HG03103 (cell line): ENCODE data around the gene AAMP.

Experiments
- ATAC-seq: cut with Tn5 transposase; IDR thresholded peaks from one replicate; pipeline ENCODE4 v1.9.1; 2021; ENCODE audit warnings: low read depth; ENCODE audit not compliant: unreplicated experiment

AAMP gene

DNA sequence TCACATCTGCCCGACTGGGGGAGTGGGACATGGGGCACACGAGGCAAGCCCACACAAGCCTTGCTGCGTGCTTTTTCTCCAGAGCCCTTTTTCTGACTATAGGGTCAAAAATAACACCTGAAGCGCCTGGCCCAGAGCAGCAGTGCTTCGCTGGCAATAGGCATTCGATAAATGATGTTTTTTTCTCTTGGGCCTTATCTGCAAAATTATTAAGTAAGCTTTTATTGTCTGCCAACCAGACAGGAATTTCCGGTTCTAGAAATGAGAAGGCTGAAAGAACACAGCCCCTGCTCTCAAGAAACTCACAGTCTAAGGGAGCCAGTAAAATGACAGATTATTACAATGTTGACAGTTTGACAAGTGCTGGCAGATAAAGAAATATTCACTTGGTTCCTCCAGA lies 25.1 kb upstream of the AAMP start:
- no peak for ATAC-seq

DNA sequence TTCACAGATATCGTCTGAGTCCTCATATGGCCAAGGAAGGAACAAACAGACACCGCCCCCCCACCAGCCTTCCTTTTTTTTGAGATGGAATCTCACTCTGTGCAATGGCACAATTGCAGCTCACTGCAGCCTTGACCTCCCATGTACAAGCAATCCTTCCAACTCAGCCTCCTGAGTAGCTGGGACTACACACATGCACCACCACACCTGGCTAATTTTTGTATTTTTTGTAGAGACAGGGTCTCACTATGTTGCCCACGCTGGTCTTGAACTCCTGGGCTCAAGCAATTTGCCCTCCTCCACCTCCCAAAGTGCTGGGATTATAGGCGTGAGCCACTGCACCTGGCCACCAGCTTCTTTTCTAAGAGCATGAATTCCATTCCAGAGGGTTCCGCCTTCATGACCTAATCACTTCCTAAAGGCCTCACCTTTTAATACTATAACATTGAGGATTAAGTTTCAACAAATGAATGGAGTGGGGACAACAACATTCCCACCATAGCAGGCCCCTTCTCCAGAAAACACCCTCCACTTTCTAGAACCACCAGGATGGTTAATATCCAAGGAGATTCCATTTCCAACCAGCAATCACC lies 24.6 kb upstream of the AAMP start:
- no peak for ATAC-seq

DNA sequence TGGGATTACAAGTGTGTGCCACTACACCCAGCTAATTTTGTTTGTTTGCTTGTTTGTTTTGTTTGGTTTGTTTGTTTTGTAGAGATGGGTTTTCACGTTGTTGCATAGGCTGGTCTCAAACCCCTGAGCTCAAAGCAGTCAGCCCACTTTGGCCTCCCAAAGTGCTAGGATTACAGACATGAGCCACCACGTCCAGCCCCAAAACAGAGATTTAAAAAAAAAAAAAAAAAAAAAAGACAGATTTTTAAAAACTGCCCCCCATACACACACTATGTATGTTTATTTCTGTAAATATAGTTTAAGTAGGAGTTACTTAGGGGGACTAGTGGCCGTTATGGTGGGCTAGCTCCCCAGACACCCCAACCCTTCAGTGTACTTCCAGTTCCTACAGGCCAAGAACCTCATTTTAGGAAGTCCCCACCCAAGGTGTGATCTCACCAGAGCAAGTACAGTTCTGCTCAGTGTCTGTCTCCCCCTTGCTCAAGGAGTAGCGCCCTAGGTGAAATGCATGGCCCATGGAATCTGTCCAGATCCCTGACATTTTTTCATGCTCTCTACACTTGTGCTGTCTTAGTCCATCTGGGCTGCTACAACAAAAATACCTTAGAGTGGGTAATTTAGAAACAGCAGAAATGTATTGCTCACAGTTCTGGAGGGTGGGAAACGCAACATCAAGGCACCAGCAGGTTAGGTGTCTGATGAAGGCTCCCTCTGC lies 23.9 kb upstream of the AAMP start:
- no peak for ATAC-seq

DNA sequence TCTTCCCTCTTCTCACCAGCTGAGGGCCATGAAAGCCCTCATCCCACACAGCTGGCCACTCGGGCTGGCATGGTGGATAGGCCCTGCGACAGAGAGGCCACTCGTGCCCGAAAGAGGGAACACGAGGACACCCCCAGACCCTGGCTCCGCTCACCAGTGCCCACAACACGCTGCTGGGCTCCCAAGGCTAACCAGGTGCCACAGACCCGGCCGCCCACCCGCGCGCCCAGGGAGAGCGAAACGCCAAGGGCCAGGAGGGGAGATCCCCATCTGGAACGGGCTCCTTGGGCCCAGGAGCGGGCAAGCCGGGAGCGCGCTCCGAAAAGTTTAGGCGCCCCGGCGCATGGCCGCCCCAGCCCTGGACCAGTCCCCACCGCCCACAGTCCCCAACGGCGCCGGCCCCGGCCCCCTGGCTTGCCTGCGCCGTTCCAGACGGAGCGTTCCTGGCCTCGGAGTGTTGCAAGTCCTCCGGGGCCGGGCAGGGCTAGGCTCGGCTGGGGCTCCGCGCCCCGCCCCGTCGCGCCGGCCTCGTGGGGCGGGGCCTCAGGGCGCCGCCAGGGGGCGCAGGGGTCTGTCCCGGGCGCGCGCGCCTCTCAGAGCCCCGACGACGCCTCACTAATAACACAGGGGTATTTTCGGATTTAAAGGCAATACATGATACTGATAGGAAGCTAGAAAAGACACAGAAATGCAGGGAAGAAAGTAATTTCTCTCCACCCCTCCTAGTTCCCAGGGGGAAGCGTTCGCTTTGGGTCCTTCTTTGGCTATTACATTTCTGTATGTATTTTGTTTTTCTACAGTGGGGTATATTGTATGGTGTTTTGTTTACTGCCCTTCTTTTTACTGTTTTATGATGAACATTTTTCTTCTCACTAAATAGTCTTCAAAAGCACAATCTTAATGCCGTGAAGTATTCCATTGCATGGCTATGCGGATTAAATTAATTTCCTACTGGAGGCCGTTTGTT lies 22.4 kb upstream of the AAMP start, which contains the start of gene TMBIM1:
TSS of gene TMBIM1 (minus strand) at position 456 of the 967 bp plus-strand sequence. CDS start 10,362 bp downstream, outside the sequence.
- ATAC-seq = peak; percentile 74

DNA sequence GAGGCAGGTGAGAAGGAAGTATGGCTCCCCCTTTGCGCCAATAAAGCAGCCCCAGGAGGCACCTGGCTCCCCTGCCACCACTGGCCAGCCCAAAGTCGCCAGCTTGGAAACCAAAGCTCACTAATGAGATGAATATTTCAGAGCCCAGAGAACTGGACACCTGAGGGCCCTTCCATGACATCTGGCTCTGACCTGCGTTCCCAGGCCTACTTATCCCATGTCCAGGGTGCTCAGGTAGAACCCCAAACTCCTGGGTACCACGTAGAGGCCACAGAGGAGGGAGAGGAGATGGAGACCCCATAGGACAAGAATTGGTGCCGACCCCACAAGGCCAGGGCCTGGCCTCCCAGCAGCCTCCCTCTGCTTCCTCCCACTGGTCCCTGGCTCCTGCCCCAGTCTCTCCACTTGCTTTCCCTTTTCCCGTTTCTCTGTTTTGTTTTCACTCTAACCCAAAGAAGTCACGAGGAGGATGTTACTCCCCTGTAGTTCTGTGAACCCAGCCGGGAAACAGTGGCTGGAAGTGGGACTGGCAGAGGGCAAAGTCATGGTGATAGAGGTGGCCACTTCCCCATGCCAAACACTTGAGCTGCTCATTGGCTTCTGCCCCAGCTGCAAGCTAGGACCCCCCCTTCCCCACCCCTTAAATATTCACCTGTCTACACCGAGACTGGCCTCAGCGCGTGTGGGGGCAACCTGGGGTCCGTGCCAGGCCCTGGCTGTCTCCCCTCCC lies 21.5 kb upstream of the AAMP start:
- no peak for ATAC-seq

DNA sequence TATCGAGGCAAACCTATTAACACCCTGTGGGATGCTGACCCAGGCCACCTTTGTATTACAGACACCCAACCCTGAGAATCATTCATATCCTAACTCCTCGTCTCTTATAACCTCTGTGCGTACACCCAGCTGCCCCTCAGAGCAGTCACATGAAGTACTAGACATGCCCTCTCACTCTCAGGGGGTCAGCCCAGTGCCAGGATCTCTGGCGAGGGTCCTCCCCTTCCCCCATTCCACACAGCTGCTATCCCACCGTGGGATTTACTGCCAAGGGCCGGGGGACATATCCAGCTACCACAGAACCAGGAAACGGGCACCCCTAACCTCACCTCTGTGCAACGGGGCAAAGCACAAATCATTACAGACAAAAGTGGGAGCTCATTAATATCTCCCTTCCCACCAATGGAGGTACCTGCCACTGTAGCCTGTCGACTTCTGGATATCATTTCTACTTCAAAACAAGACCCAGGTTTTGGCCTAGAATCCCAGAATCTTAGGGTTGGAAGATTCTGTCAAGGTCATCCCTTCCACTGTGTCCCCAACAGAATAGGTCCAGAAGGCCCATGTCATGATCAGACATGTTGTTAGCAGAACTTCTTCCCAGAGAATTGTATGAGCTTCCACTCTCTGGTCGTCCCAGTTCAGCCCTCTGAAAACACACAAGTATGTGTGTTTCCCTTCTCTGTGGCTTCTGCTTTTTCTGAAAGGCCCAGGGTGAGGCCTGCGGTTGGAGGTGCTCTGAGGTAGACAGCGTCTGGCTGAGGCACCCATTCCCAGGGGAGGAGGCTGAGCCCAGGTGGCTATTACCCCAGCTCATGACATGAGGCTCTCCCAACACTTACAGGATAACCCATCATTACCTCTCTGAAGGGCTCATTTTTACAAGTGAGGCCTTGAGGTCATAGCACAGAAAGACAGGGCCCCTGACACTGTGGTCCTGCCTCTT lies 20.7 kb upstream of the AAMP start:
- peak; percentile 40 for ATAC-seq

DNA sequence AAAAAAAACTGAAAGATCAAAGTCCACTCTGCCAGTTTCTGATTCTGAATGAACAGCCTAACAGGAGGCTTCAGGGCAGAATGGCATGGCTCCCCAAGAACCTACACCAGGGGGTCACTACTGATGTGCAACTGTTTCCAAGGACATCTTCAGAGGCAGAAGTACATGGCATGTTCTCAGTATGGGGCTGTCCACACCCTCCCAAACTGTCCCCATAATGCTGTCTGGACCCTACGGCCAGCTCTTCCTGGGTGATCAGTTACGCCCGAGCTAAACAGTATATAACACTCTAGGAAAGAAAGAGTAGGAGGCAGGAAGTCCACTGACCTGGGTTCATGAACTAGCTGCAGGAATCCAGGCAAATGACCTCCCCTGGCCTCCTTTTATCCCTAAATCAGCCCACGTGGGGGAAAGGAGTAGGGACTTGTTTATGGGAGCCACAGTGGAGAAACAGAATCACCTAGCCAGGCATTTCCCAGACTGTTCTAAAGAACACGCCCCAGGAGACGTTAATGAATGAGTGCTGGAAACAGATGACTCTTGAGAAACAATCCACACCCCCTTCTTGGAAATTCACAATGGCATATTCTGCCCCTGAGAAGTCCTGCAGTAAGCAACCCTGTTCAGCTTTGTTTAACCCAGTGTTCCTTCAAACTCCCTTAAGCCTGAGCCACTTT lies 19.8 kb upstream of the AAMP start:
- ATAC-seq = no peak

DNA sequence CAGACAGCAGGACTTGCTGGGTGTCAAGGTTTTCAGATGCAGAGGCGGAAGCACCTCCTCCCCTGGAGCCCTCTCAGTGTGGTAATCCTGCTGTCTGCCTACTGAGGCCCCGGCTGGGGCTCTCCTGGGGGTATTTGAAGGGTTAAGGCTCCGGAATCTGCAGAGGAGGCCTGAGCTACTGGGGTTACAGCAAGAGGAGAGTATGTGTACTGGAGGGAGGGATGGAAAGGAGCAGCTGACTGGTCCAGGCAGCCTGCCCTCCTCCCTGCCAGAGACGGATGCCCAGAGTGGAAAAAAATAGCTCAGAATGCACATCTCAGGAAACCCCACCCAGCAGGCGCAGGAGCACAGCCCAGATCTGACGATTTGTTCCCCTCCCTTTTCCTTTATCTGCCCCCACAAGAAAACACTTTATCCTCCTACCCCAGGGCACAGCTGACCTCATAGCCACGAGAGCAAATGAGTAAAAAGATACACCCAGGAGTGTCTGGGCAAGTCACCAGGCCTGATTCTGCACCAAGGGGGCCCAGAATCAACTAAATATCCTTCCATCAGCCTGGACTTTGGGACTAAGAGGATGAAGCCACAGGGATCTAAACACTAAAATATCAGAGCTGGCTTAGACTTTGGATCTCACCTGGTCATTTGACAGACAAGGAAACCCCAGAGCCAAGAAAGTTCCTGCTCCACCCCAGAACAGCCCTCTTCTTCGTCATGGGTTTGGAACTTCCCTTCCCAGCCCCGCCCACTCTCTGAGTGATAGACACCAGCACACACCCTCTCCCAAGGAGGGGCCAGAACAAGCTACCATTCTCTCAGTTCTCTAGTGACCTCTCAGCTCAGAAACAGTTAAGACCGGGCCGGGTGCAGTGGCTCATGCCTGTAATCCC lies 16.9 kb upstream of the AAMP start:
- ATAC-seq = peak; percentile 53

DNA sequence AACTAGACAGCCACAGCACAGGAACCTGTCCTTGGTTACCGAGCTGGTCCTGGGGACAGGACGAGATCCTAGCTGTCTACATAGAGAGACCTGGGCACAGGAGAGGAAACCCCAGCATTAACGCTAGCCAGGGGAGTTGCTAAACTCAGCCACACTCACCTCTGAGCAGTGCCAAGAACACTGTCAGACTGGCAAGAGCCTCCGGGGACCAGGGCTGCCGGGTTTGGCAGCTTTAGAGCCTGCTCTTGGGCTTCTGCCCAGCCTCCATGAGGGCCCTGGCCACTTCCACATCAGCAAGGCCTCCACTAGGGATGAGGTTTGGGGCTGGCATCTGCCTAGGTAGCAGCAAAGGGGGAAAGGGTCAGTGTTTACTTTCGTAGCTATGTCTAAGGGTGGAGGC lies 15.7 kb upstream of the AAMP start:
- no peak for ATAC-seq

DNA sequence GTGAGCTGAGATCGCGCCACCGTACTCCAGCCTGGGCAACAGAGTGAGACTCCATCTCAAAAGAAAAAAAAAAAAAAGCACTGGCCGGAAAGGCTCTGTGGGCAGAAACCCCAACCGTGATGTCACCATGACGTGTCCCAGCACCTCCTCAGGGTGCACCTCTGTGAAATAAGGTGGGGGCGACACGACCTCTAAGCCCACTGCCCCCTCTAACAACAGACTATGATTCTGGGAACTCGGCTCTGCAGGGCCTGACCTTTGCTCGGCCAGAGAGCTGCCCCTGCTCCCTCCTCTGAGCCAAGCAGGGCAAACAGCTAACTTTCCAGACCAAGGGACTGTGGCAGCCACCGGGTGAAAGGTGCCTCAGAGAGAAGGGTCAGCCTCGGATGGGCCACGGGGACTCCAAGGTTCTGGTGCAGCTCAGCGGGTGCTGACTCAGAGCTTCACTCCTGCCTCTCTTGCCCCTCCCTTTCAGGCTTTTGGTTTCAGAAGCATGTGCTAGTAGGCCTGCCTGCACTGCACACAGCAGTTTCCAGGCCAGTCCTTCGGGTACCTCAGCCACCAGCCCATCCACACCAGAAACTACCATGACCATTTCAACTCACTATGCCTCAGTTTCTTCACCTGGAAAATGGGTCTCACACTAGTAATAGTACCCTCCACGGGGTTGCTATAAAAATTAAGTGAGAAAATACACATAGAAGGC lies 14.3 kb upstream of the AAMP start:
- ATAC-seq = peak; percentile 42

DNA sequence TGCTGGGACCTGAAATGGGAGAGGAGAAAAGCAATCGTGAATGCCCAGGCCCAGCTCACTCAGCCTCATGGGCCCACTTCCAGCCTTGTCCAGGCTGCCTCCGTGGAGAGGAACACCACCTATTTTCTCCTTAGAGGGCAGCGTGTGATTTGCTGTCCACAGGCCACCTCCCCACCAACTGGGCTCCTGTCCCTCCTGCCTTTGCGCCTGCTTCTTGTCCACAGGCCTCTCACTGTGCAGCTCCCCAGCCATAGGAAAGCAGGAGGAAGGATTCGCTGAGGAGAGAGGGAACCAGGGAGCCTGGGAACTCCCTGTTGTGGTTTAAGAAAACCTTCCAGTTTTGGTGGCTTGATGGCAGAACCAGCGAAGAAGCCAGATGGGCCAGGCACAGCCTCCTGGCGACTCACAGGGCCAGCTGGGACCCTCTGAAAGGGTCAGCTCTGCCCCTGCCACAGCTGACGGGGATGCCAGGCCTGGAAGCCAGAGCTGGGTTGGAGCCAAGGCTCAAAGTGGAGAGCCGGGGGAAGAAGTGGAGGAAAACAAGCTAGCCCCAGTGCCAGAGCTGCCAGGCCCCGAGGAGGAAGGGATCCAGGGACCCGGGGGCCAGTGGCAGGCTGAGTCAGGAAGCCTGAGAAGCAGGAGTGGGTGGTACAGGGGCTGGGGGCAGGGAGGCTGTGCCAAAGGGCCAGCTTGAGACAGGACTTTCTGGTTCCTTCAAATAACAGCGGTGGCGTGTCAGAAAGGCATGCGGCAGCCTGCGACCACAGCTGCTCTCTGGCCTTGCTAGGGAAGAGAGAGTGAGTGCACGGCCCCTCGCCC lies 12.4 kb upstream of the AAMP start:
- no peak for ATAC-seq

DNA sequence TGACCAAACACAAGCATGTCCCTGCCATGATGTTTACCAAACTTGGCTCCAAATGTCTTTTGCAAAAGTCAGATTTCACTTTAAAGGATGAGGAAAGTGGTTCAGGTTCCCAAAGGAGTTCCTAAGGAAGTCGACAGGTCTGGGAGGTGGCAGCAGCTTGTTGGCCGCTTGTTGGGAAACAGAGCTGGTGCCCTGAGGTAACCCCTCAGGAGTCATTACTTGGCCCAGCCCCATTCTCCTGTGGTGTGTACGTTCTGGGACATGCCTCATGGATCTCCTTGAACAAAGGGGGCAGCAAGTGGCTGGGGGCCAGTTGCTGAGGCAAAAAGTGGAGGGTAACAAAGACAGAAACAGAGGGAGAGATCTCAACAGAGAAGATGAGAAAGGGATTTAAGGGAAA lies 11.5 kb upstream of the AAMP start:
- ATAC-seq = no peak

DNA sequence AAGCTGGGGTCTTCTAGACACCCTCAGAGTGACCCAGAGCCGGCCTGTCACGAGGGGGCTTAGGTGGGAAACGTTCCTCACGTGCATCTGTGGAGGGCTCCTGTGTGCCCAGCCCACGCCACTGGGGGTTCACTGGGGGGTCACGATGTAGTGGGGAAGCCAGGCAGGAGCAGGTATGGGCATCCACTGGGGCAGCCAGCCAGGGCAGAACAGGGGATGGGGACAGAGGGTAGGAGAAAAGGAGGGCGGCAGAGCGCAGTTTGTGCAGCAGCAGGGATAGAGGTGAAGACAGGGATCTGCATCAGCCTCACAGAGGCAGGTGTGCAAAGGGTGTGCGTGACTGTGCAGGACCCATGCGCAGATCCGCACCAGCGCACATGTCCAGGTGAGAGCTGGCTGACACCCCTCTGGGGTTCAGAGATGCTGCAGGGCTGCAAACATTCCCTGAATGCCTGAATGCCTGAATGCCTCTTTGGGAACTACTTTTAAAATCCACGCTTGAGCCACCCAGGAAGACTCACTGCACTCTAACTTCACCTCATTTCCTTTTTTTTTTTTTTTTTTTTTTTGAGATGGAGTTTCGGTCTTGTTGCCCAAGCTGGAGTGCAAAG lies 10.4 kb upstream of the AAMP start:
- ATAC-seq = no peak

DNA sequence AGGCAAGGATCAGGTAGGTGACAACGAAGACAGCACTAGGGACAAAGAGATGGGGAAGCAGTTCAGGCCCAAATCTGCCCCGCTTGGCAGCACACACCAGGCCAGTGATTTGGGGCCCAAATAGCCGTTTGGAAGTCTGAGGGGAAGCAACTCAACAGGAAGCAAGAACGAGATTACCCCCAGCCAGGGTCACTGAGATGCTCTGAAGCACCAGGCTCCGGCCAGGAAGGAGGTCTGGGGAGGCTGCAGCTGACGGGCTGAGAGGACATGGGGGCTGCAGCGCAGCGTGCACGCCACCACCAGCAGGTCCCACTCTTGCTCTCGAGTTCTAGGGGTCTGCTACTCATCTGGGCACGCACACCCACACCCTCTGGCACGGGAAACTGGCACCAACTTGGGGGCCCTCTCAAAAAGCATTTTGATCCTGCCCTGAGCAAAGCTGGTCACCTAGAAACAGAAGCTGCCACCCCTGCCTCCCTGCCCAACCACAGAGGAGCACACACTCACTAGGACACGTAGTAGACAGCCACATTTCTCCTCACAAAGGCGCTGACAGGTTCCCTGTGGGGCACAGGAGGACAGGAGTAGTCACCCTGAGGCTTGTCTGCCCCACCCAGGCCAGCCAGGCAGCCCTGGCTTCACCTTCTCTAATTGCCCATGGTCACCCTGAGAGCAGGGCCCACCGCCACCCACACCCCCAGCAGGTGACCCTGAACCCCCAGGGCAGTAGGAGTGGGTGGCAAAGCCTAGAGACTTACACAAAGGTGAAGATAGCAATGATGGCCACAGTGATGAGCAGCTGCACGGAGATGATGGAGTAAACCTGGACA lies 8.8 kb upstream of the AAMP start:
- no peak for ATAC-seq

DNA sequence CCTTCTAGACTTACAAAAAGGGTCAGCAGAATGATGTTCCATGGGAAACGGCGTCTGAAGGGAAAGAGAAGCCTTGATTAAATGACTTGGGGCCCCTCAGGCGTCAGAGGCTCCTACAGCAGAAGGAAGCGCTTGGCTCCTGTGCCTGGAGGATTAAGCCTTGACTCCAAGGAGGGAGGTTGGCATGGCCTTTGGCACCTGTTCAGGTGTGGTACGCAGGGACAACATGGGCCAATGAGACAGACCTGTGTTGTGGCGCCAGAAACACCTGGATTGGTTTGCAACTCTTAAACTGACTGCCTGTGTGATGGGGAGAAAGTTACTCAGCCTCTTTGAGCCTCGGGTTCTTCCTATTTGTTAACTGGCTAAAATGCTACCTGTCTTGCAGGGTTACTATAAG lies 8.0 kb upstream of the AAMP start:
- ATAC-seq = no peak
